PC-3 (cell line): ENCODE results near the gene PTPA.

ENCODE experiments used
- CTCF ChIP-seq: fragments of 300-600 bp; sonication (generic); conservative IDR thresholded peaks from 2 replicates; pipeline ENCODE4 v1.5.1; 2017; ENCODE audit warnings: antibody characterized with exemption, low read depth, mild to moderate bottlenecking, low read length
- EZH2 ChIP-seq: fragments of 300-600 bp; sonication (generic); IDR thresholded peaks from one replicate; pipeline ENCODE4 v1.6.1; 2017; ENCODE audit warnings: antibody characterized with exemption, mild to moderate bottlenecking, low read length; ENCODE audit not compliant: unreplicated experiment

GRCh38 chr9:129131300-129132145 lies 20.3 kb downstream of the PTPA start:
- peak; percentile 88 for TF ChIP-seq CTCF
- no peak for TF ChIP-seq EZH2
